Stimulated activated CD8-positive, alpha-beta memory T cell treated with anti-CD3 and anti-CD28 coated beads, Interleukin-4, amount 100 ng/mL, for 24 hours (primary cell): ENCODE data around the gene RNF148.

Experiments used
- DNase-seq: peaks from one replicate; pipeline ENCODE4 v3.0.0-alpha.2; 2020; ENCODE audit warnings: low read depth

RNF148 gene

GRCh38 chr7:122702872-122703510 is at the start of gene RNF148:
RNF148 (minus strand) TSS chr7:122702922; CDS start chr7:122702750, 172 bp downstream.
- no peak for DNase-seq

GRCh38 chr7:122750389-122750788 is 47.7 kb upstream of the RNF148 start:
- DNase-seq: no peak

- DNase-seq: no peak
Measured at GRCh38 chr7:122748195-122748594, 45.5 kb upstream of the RNF148 start.

- DNase-seq: no peak
Measured at GRCh38 chr7:122746948-122747347, 44.2 kb upstream of the RNF148 start.

GRCh38 chr7:122743211-122743610 is 40.5 kb upstream of the RNF148 start:
- no peak for DNase-seq

GRCh38 chr7:122738947-122739346 is 36.2 kb upstream of the RNF148 start:
- DNase-seq: no peak

GRCh38 chr7:122736183-122736582 is 33.5 kb upstream of the RNF148 start:
- no peak for DNase-seq

- DNase-seq: no peak
Measured at GRCh38 chr7:122727759-122728158, 25.0 kb upstream of the RNF148 start.

GRCh38 chr7:122727354-122727753 is 24.6 kb upstream of the RNF148 start:
- no peak for DNase-seq

GRCh38 chr7:122726881-122727280 is 24.2 kb upstream of the RNF148 start:
- no peak for DNase-seq

- DNase-seq: no peak
Measured at GRCh38 chr7:122724366-122724765, 21.6 kb upstream of the RNF148 start.

GRCh38 chr7:122719010-122719578 is 16.4 kb upstream of the RNF148 start:
- no peak for DNase-seq

GRCh38 chr7:122717356-122718089 is 14.8 kb upstream of the RNF148 start:
- DNase-seq: no peak

GRCh38 chr7:122715183-122715582 is 12.5 kb upstream of the RNF148 start:
- no peak for DNase-seq

- no peak for DNase-seq
Measured at GRCh38 chr7:122710916-122711315, 8.2 kb upstream of the RNF148 start.

- DNase-seq: no peak
Measured at GRCh38 chr7:122709930-122710646, 7.4 kb upstream of the RNF148 start.

GRCh38 chr7:122706836-122707235 is 4.1 kb upstream of the RNF148 start:
- no peak for DNase-seq

- no peak for DNase-seq
Measured at GRCh38 chr7:122699017-122699416, 3.7 kb downstream of the RNF148 start, which contains the start of gene RNF133. RNF133 (minus strand) TSS chr7:122699117; CDS start chr7:122698918, 199 bp downstream.

- no peak for DNase-seq
Measured at GRCh38 chr7:122695816-122696215, 6.9 kb downstream of the RNF148 start.

- DNase-seq: no peak
Measured at GRCh38 chr7:122694697-122695096, 8.0 kb downstream of the RNF148 start.

GRCh38 chr7:122692769-122693309 is 9.9 kb downstream of the RNF148 start:
- DNase-seq: no peak

- no peak for DNase-seq
Measured at GRCh38 chr7:122691569-122692235, 11.0 kb downstream of the RNF148 start.
